Measurements from ENCODE around the gene EIF1B. TPM values are rescaled to one million over a fixed set of nuclear protein-coding genes. Genes with fewer than 3 reads are reported as not detected.

EIF1B gene
- total and polyA plus RNA-seq, 4 donors = 43.4 to 84.6 (median 50.8) TPM

DNA sequence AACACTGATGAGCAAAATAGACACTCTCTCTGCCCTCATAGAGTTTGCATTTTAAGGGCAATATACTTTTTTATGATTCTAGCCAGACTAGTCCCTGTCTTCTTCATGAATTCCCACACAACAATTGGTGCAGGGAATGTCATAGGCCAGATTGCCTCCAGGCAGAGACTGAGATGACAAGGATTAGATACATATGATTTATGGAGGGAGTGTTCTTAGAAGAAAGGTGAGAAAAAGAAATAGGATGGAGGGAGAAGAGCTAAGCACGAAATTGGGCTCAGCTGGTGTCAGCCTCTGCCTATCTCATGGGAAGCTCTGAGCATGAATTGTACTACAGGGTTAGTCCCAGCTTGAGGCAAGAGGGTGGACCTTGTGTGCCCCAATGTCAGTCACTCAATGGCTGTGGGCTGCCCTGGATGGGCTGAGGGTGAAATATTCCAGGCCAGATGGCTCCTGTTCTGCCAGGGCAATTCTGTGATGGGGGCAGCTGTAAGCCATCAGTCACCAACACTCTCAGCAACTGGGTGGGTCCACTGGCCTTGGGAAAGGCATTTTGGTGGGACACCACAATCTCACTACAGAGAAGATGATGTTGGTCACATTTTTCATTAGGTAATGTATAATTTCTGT is 31.1 kb downstream of the EIF1B start:
- Histone ChIP-seq H3K4me1 (ENCODE audit: control insufficient read depth in 5 of 5, insufficient read depth in 5 of 5, low read length in 5 of 5) (no peaks in the 10 kb centered on the region), H3K27ac (ENCODE audit: low read depth in 1 of 2, low read length in 1 of 2) (no peak overlapping the region), H3K9ac (ENCODE audit: insufficient read depth in 1 of 2, low read length in 2 of 2) (no peak overlapping the region), H3K27me3 (ENCODE audit: control insufficient read depth in 3 of 3, insufficient read depth in 3 of 3, low read length in 2 of 3) (no peaks in the 10 kb centered on the region), H3K36me3 (ENCODE audit: control insufficient read depth in 4 of 4, insufficient read depth in 4 of 4, low read length in 4 of 4) (no peaks in the 10 kb centered on the region), H3K4me3 (no peak overlapping the region), H3K9me3 (ENCODE audit: control insufficient read depth in 4 of 4, insufficient read depth in 3 of 4, low read length in 3 of 4) (no peaks in the 10 kb centered on the region)
- TF ChIP-seq CTCF (IDR thresholded peaks at IDR 0.05; ENCODE audit: control extremely low read depth, extremely low read depth) = no peak
- ATAC-seq (ENCODE audit: insufficient read depth, low FRiP score) (no peak), DNase-seq (no peak)
- WGBS, 2 donors = 62 to 78% methylated on average over 1 of the region's 1 CpG

DNA sequence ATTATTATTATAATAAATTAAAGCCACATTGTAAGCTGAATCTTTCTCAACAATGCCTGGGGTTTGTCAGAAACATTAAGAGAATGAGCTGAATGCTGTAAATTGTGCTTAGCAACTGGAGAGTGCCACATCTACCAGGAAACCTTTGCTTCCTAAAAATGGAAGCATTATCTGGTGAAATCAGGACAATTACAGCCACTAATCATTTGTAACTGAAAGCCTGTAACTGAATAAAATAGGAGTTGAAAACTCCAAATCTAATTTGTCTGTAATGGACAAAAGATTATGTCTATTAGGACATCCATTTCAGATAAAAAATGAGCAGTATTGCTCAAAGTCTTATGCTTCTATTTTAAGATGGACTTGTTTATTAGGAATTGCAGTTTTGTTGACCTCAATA is 32.2 kb downstream of the EIF1B start:
- DNase-seq = no peak
- ATAC-seq (ENCODE audit: insufficient read depth, low FRiP score) = no peak
- no peaks in the 10 kb centered on the region for H3K27me3 ChIP-seq (ENCODE audit: control insufficient read depth in 3 of 3, insufficient read depth in 3 of 3, low read length in 2 of 3)
- TF ChIP-seq CTCF (IDR thresholded peaks at IDR 0.05; ENCODE audit: control extremely low read depth, extremely low read depth) = no peak
- H3K4me3 ChIP-seq = no peak overlapping the region
- no peaks in the 10 kb centered on the region for H3K9me3 ChIP-seq (ENCODE audit: control insufficient read depth in 4 of 4, insufficient read depth in 3 of 4, low read length in 3 of 4)
- H3K27ac ChIP-seq (ENCODE audit: low read depth in 1 of 2, low read length in 1 of 2) = no peak overlapping the region
- H3K4me1 ChIP-seq (ENCODE audit: control insufficient read depth in 5 of 5, insufficient read depth in 5 of 5, low read length in 5 of 5) = no peaks in the 10 kb centered on the region
- H3K9ac ChIP-seq (ENCODE audit: insufficient read depth in 1 of 2, low read length in 2 of 2) = no peak overlapping the region
- H3K36me3 ChIP-seq (ENCODE audit: control insufficient read depth in 4 of 4, insufficient read depth in 4 of 4, low read length in 4 of 4) = no peaks in the 10 kb centered on the region

DNA sequence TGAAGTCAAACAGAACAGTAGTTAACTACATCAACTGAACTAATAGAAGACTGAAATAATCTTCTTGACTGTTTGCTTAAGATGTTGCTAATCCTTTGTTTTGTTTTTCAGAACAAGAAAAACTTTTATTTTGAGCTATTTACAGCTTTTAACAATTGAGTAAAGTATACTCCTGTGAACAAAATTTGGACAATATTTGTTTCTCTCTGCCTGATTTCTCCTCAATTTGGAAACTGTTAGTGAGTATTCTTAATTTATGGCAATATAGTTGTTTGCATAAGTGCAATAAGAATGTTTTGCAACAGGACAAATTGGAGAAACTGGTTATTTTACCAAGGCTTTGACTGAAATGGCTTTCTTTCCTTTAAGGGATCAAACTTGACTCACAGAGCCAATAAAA is 41.0 kb downstream of the EIF1B start:
- DNase-seq = no peak
- Histone ChIP-seq H3K4me1 (ENCODE audit: control insufficient read depth in 5 of 5, insufficient read depth in 5 of 5, low read length in 5 of 5) (no peaks in the 10 kb centered on the region), H3K36me3 (ENCODE audit: control insufficient read depth in 4 of 4, insufficient read depth in 4 of 4, low read length in 4 of 4) (no peaks in the 10 kb centered on the region), H3K9me3 (ENCODE audit: control insufficient read depth in 4 of 4, insufficient read depth in 3 of 4, low read length in 3 of 4) (peaks cover 0 to 4% (median 0%) of the 10 kb centered on the region in 4 donors), H3K9ac (ENCODE audit: insufficient read depth in 1 of 2, low read length in 2 of 2) (no peak overlapping the region), H3K4me3 (no peak overlapping the region), H3K27ac (ENCODE audit: low read depth in 1 of 2, low read length in 1 of 2) (no peak overlapping the region), H3K27me3 (ENCODE audit: control insufficient read depth in 3 of 3, insufficient read depth in 3 of 3, low read length in 2 of 3) (no peaks in the 10 kb centered on the region)
- no peak for TF ChIP-seq CTCF (IDR thresholded peaks at IDR 0.05; ENCODE audit: control extremely low read depth, extremely low read depth)
- ATAC-seq (ENCODE audit: insufficient read depth, low FRiP score) = no peak

- no peak for TF ChIP-seq CTCF (IDR thresholded peaks at IDR 0.05; ENCODE audit: control extremely low read depth, extremely low read depth)
- Histone ChIP-seq H3K27ac (ENCODE audit: low read depth in 1 of 2, low read length in 1 of 2) (no peak overlapping the region), H3K9ac (ENCODE audit: insufficient read depth in 1 of 2, low read length in 2 of 2) (no peak overlapping the region), H3K36me3 (ENCODE audit: control insufficient read depth in 4 of 4, insufficient read depth in 4 of 4, low read length in 4 of 4) (no peaks in the 10 kb centered on the region), H3K9me3 (ENCODE audit: control insufficient read depth in 4 of 4, insufficient read depth in 3 of 4, low read length in 3 of 4) (peaks cover 0 to 1% (median 0%) of the 10 kb centered on the region in 4 donors), H3K27me3 (ENCODE audit: control insufficient read depth in 3 of 3, insufficient read depth in 3 of 3, low read length in 2 of 3) (no peaks in the 10 kb centered on the region), H3K4me3 (no peak overlapping the region), H3K4me1 (ENCODE audit: control insufficient read depth in 5 of 5, insufficient read depth in 5 of 5, low read length in 5 of 5) (no peaks in the 10 kb centered on the region)
- no peak for DNase-seq
- no peak for ATAC-seq (ENCODE audit: insufficient read depth, low FRiP score)
- 71 to 74% methylated on average over 2 of the region's 2 CpGs for WGBS, 2 donors
Measured at GRCh38 chr3:40355410-40355809, 45.9 kb downstream of the EIF1B start.

Data from lung (tissue), 12 donors.